Left renal cortex interstitium (tissue), 4 donors: ENCODE data around the gene RAPSN. TPM values are rescaled to one million over a fixed set of nuclear protein-coding genes. Genes with fewer than 3 reads are reported as not detected.
A peak's percentile ranks its signal among the peaks of the same experiment; 100 is the strongest.

Experiments used
- DNase-seq, 4 donors: peaks; one replicate each; pipeline ENCODE4 v3.0.0-alpha.2; 2013; ENCODE audit warnings: low read depth in 4 of 4, low spot score in 2 of 4, missing footprints in 1 of 4
- polyA plus RNA-seq, 4 donors: library from polyadenylated mRNA; unstranded; fragments of 120-200 nt; gene quantifications; one replicate each; pipeline ENCODE4 v1.2.1, GENCODE V29; 2013; ENCODE audit not compliant: insufficient read length in 4 of 4

Gene RAPSN
- polyA plus RNA-seq, 4 donors: 0.10 to 0.30 (median 0.21) TPM; not detected in 1

- no peak for DNase-seq
Observed at GRCh38 chr11:47435687-47436086, 13.2 kb downstream of the RAPSN start.

GRCh38 chr11:47434011-47434786, 14.7 kb downstream of the RAPSN start:
- DNase-seq: no peak

GRCh38 chr11:47433157-47433556, 15.8 kb downstream of the RAPSN start:
- no peak for DNase-seq

DNA sequence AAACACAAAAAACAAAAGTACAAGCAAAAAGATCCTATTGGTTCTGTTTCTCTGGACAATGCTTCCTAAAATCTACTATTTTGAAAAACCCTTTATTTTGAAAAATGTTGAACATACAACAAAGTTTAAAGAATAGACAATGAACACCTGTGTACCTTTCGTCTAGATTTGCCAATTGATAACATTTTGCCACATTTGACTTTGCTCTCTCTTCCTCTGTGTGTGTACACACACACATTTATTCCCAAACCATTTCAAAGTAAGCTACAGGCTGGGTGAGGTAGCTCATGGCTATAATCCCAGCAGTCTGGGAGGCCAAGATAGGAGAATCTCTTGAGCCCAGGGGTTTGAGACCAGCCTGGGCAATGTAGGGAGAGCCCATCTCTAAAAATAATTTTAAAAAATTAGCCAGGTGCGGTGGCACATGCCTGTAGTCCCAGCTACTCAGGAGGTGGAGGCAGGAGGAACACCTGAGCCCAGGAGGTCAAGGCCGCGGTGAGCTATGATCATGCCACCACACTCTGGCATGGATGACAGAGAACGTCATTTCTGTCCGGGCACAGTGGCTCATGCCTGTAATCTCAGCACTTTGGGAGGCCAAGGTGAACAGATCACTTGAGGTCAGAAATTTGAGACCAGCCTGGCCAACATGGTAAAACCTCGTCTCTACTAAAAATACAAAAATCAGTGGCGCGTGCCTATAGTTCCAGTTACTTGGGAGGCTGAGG, 17.4 kb downstream of the RAPSN start:
- no peak for DNase-seq

GRCh38 chr11:47430524-47430923, 18.4 kb downstream of the RAPSN start:
- DNase-seq: no peak

DNA sequence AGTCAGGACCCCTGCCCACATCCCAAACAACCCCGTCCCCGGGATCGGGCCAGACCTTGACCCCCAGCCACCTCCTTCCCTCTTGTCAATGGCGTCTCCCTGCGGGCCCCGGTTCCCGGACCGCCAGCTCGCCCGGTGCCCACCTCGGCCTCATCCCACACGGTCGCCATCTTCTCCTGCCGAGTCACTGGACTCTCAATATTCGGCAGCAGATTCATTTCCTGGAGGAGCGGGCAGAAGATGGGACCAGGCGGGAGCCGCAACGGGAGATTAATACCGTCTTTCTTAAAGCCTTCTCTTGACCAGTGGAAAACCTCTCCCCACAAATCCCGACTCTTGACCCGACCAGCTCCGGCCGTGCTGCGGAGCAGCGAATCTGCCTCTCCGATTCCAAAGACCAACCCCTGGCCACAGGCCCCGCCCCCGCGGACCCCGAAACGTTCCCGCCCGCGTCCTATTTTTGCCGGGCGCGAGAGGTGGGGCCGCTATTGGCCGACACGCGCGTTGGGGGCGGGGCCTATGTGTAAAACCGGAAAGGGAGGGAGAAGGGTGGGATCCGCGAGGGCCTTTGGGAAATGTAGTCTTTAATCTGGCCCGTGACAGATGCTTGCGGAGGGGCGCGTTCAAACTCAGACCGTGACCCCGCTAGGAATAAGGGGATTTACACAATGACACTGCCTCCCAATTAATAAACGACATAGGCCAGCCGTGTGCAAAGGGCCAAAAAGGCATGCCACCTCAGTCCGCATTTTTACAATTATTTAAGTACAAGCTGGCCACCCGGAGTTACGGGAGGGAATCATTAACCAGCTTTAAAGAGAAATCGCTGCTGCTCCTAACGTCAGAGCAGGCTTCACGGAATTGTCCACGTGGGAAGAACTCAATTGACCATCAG, 22.6 kb downstream of the RAPSN start, which contains the start of gene PSMC3:
Gene PSMC3, minus strand, starts transcription at position 378 of the 895 bp plus-strand sequence. Its CDS starts 160 bp downstream, at position 218.
- DNase-seq: peak; percentile 95 to 96 (median 96)

DNA sequence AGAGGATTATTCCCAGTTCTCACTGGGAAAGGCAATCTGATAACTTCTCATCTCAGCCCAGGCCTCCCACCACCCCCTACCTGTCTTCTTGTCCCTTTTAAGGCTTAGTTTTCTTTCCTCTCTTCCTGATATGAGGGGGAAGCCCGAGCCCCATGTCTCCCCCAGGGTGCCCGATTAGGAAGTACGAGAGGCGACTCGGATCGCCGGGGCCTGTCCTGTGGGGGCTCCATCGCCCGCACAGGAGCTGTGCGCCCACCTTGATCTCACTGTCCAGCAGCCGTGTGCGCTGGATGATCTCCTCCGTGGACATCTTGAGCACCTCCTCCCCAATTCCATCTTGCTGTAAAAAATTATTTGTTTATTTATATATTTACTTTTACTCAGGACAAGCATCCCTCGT, 23.3 kb downstream of the RAPSN start:
- DNase-seq: no peak

DNA sequence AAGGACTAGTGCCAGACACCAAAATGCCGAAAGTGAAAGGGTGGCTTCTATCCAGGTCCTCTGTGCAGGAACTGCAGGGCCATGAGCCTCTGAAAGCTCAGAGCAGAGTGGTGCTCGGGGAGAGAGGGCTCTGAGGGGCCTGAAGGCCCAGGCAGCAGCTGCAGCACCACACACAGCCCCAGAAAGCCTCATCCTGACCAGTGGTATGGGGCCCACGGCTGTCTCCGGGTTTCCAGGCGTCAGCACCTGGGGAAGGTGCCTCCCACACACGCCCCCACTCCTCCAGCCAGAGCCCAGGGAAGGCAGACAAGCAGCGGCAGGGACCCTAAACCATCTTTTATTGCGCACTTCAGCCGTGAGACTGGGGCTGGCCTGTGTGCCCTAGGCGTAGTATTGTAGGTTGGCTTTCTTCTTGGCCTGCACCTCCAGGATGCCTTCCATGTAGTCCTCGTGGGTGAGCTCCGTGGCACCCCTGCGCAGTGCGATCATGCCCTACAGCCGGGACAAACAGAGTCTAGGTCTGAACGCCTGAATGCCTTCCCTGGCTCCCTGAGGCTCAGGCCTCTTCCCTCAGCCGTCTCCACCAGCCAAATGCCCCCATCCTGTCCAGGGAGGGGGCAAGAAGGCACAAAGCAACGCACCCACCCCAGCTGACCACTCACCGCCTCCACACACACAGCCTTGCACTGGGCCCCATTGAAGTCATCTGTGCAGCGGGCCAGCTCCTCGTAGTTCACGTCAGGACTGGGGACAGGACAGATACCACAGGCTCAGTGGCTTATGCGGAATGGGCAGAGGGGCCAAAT, 30.3 kb downstream of the RAPSN start:
- DNase-seq: no peak

- DNase-seq: no peak
Observed at GRCh38 chr11:47417712-47418111, 31.2 kb downstream of the RAPSN start.

DNA sequence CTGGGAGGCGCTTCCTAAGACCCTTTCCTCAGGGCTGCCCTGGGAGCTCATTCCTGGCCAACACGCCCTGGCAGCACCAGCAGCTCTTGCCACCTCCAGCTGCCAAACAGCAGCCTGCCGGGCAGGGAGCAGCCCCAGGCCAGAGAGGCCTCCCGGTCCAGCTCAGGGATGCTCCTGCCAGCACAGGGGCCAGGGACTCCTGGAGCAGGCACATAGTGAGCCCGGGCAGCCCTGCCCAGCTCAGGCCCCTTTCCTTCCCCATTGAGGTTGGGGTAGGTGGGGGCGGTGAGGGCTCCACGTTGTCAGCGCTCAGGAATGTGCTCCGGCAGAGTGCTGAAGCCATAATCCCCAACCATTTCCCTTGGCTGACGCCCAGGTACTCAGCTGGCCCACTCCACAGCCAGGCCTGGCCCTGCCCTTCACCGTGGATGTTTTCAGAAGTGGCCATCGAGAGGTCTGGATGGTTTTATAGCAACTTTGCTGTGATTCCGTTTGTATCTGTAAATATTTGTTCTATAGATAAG, 32.9 kb downstream of the RAPSN start:
- DNase-seq: no peak

DNA sequence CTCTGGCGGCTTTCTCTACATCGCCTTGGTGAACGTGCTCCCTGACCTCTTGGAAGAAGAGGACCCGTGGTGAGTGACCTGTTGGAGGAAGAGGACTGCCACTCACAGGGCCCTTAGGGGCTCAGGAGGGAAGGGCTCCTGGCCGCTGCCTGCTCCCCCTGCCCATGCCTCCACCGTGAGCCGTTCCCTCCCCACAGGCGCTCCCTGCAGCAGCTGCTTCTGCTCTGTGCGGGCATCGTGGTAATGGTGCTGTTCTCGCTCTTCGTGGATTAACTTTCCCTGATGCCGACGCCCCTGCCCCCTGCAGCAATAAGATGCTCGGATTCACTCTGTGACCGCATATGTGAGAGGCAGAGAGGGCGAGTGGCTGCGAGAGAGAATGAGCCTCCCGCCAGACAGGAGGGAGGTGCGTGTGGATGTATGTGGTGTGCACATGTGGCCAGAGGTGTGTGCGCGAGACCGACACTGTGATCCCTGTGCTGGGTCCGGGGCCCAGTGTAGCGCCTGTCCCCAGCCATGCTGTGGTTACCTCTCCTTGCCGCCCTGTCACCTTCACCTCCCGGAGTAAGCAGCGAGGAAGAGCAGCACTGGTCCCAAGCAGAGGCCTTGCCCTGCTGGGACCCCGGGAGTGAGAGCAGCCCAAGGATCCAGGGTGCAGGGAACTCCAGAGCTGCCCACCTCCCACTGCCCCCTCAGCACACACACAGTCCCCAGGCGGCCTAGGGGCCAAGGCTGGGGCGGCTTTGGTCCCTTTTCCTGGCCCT, 33.7 kb downstream of the RAPSN start:
- DNase-seq: no peak

DNA sequence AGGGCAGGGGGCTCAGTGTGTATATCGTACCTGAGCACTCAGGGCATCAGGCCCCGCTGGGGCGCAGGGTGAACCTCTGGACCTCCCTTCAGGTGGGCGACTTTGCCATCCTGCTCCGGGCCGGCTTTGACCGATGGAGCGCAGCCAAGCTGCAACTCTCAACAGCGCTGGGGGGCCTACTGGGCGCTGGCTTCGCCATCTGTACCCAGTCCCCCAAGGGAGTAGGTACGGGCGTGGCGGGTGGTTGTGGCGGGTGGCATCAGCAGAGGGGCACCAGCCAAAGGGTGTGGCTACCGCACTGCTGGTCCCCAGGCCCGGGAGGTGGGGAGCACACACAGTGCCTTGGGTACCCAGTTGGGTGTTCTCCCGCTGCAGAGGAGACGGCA, 34.3 kb downstream of the RAPSN start:
- no peak for DNase-seq

- DNase-seq: no peak
Observed at GRCh38 chr11:47413908-47414684, 34.8 kb downstream of the RAPSN start.

- no peak for DNase-seq
Observed at GRCh38 chr11:47413351-47413750, 35.6 kb downstream of the RAPSN start.

DNA sequence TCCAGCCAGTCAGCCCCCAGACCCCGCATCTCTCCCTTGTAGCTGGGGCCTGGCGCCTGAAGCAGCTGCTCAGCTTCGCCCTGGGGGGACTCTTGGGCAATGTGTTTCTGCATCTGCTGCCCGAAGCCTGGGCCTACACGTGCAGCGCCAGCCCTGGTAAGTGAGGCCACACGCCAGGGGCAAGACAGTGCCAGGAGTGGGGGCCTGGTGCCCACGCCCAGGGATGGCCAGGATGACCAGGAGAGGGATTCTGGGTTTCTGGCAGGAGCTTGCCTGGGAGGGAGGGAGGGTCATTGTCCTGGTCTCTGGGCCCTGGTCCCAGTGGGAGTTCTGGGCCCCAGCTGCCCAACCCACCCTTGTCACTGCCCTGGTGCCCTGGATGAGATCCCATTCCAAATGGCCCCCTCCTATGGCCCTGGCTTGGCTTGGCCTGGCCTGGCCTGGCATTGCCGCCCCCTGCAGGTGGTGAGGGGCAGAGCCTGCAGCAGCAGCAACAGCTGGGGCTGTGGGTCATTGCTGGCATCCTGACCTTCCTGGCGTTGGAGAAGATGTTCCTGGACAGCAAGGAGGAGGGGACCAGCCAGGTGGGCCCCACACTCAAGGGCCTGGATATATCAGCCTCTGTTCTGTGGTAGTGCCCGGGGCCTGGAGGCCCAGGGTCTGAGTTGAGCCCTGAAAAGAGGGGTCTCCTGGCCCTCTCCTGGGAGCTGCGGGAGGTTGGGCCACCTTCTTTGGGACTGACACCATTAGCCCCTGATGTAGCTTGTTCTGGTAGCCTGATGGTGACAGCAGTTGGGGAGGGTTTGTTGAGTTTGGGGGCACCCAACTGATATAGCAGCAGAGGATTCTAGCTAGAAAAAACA, 36.8 kb downstream of the RAPSN start:
- DNase-seq: no peak

GRCh38 chr11:47410370-47411264, 38.3 kb downstream of the RAPSN start:
- DNase-seq: no peak
